Erythroblast (primary cell): Measurements from ENCODE around the gene TMPRSS6.
A peak's percentile ranks its signal among the peaks of the same experiment; 100 is the strongest.

Experiments
- DNase-seq, 2 experiments: peaks; one replicate each; lab custom pipeline; 2025; lab: John Stamatoyannopoulos, UW
- GATA1 ChIP-seq: IDR thresholded peaks from 2 replicates; pipeline ENCODE4 v1.6.1; 2011; ENCODE audit warnings: low read depth, mild to moderate bottlenecking, control low read depth, low read length, moderate library complexity
- POLR2A ChIP-seq: IDR thresholded peaks from 2 replicates; pipeline ENCODE4 v1.6.1; 2011; ENCODE audit warnings: mild to moderate bottlenecking, low read length

TMPRSS6 gene

GRCh38 chr22:37057796-37058510 lies 51.6 kb downstream of the TMPRSS6 start:
- TF ChIP-seq POLR2A, result no peak
- TF ChIP-seq GATA1, result no peak
- DNase-seq, result no peak

GRCh38 chr22:37057226-37057625 lies 52.3 kb downstream of the TMPRSS6 start:
- DNase-seq, result no peak

GRCh38 chr22:37056246-37056645 lies 53.3 kb downstream of the TMPRSS6 start:
- DNase-seq, result no peak

More at GRCh38 chr22:37057226-37057625, 52.3 kb downstream of the TMPRSS6 start:
- TF ChIP-seq GATA1, result no peak
- no peak for TF ChIP-seq POLR2A

GRCh38 chr22:37054600-37055365 lies 54.7 kb downstream of the TMPRSS6 start:
- DNase-seq, result no peak
- TF ChIP-seq GATA1 (no peak), POLR2A (no peak)

More at GRCh38 chr22:37056246-37056645, 53.3 kb downstream of the TMPRSS6 start:
- no peak for TF ChIP-seq POLR2A
- TF ChIP-seq GATA1, result no peak

- DNase-seq, result no peak
- TF ChIP-seq POLR2A (no peak), GATA1 (no peak)
Observed at GRCh38 chr22:37054056-37054395, 55.5 kb downstream of the TMPRSS6 start.

- DNase-seq, result peak; percentile 21 to 27
- TF ChIP-seq GATA1 (no peak), POLR2A (no peak)
Observed at GRCh38 chr22:37053310-37054055, 56.0 kb downstream of the TMPRSS6 start.

- no peak for DNase-seq
- TF ChIP-seq GATA1, result no peak
- TF ChIP-seq POLR2A, result no peak
Observed at GRCh38 chr22:37052386-37053309, 56.9 kb downstream of the TMPRSS6 start.

GRCh38 chr22:37051391-37052385 lies 57.8 kb downstream of the TMPRSS6 start, which contains the start of gene KCTD17:
Gene KCTD17, plus strand, starts transcription at chr22:37051742. Its CDS starts 19 bp downstream, at chr22:37051761.
- TF ChIP-seq GATA1 (no peak), POLR2A (no peak)
- peak; percentile 56 to 65 for DNase-seq

- no peak for DNase-seq
- no peak for TF ChIP-seq GATA1
- TF ChIP-seq POLR2A, result no peak
Observed at GRCh38 chr22:37050913-37051312, 58.6 kb downstream of the TMPRSS6 start.

- TF ChIP-seq POLR2A (no peak), GATA1 (no peak)
- no peak for DNase-seq
Observed at GRCh38 chr22:37049224-37049623, 60.3 kb downstream of the TMPRSS6 start.

GRCh38 chr22:37048133-37048532 lies 61.4 kb downstream of the TMPRSS6 start:
- no peak for DNase-seq

More at GRCh38 chr22:37048133-37048532, 61.4 kb downstream of the TMPRSS6 start:
- TF ChIP-seq POLR2A (no peak), GATA1 (no peak)
